KG1 (cell line): ENCODE results near the gene TCEAL7.

Experiments used
- DNase-seq: peaks from one replicate; lab custom pipeline; 2025; lab: John Stamatoyannopoulos, UW

TCEAL7 gene

GRCh38 chrX:103367502-103367901 is 37.5 kb downstream of the TCEAL7 start:
- DNase-seq = no peak

GRCh38 chrX:103369479-103369878 is 39.4 kb downstream of the TCEAL7 start:
- DNase-seq = no peak

GRCh38 chrX:103372886-103373285 is 42.8 kb downstream of the TCEAL7 start:
- DNase-seq = no peak

GRCh38 chrX:103373581-103373980 is 43.5 kb downstream of the TCEAL7 start:
- no peak for DNase-seq

- DNase-seq = no peak
These were observed 46.3 kb downstream of the TCEAL7 start, which contains the start of gene BEX3 for GRCh38 chrX:103376118-103376978. Gene BEX3 (plus strand): TSS chrX:103376538. CDS start chrX:103377522, 984 bp downstream.

- no peak for DNase-seq
These were observed 46.9 kb downstream of the TCEAL7 start for GRCh38 chrX:103376979-103377324.

GRCh38 chrX:103378990-103379389 is 49.0 kb downstream of the TCEAL7 start:
- DNase-seq = no peak
